ENCODE results near the gene MMP25.
A peak's percentile ranks its signal among the peaks of the same experiment; 100 is the strongest.

MMP25 gene

GRCh38 chr16:3017794-3018506 is 28.4 kb upstream of the MMP25 start, which contains the start of gene CLDN6:
Gene CLDN6 (minus strand): TSS chr16:3018183. CDS start chr16:3016021, 2,162 bp downstream.
- DNase-seq = peak; percentile 24

GRCh38 chr16:3019594-3020246 is 26.6 kb upstream of the MMP25 start:
- DNase-seq = no peak

- DNase-seq = peak; percentile 87
These were observed 26.1 kb upstream of the MMP25 start, which contains the start of gene TNFRSF12A for GRCh38 chr16:3020247-3020603. Gene TNFRSF12A (plus strand): TSS chr16:3020368. CDS start chr16:3020398, 30 bp downstream.

- peak; percentile 96 for DNase-seq
These were observed 25.5 kb upstream of the MMP25 start for GRCh38 chr16:3020604-3021448.

- peak; percentile 98 for DNase-seq
These were observed 24.7 kb upstream of the MMP25 start for GRCh38 chr16:3021449-3022207.

- DNase-seq = peak; percentile 98
These were observed 24.1 kb upstream of the MMP25 start for GRCh38 chr16:3022208-3022683.

- DNase-seq = peak; percentile 79
These were observed 23.5 kb upstream of the MMP25 start for GRCh38 chr16:3022684-3023414.

GRCh38 chr16:3023415-3023668 is 23.0 kb upstream of the MMP25 start:
- DNase-seq = peak; percentile 90

- DNase-seq = peak; percentile 98
These were observed 22.5 kb upstream of the MMP25 start, which contains the start of the genes HCFC1R1 and THOC6 for GRCh38 chr16:3023669-3024478. Gene HCFC1R1 (minus strand): TSS chr16:3023942. CDS start chr16:3023941, 1 bp downstream. Gene THOC6 (plus strand): TSS chr16:3024035. CDS start chr16:3024327, 292 bp downstream.

- no peak for DNase-seq
These were observed 21.0 kb upstream of the MMP25 start for GRCh38 chr16:3025032-3026002.

GRCh38 chr16:3026003-3026378 is 20.4 kb upstream of the MMP25 start:
- no peak for DNase-seq

GRCh38 chr16:3026609-3027488 is 19.5 kb upstream of the MMP25 start:
- no peak for DNase-seq

- no peak for DNase-seq
These were observed 18.9 kb upstream of the MMP25 start for GRCh38 chr16:3027489-3027795.

GRCh38 chr16:3027983-3028715 is 18.2 kb upstream of the MMP25 start:
- DNase-seq = peak; percentile 76

- DNase-seq = no peak
These were observed 17.5 kb upstream of the MMP25 start for GRCh38 chr16:3028716-3029319.

- peak; percentile 43 for DNase-seq
These were observed 16.7 kb upstream of the MMP25 start for GRCh38 chr16:3029491-3030221.

All from fibroblast of skin of scalp (primary cell).